Neural cell (in vitro differentiated cells): ENCODE measurements around the gene KLHL21. TPM values are rescaled to one million over a fixed set of nuclear protein-coding genes. Genes with fewer than 3 reads are reported as not detected.

Experiments
- H2AFZ ChIP-seq: fragments of 200-600, 300-800 bp; sonication (generic), shearing (Covaris generic); 2 replicates; pipeline ENCODE4 v1.6.0; 2014; ENCODE audit warnings: low read depth, mild to moderate bottlenecking, antibody characterized with exemption, low read length, moderate library complexity
- H3F3A ChIP-seq: fragments of 200-600 bp; shearing (Covaris generic); 2 replicates; pipeline ENCODE4 v1.6.1; 2016; ENCODE audit warnings: mild to moderate bottlenecking, moderate library complexity, mixed read lengths, antibody characterized with exemption, low read length; ENCODE audit not compliant: insufficient read depth, poor library complexity, severe bottlenecking
- H3K27ac ChIP-seq: fragments of 200-600, 300-800 bp; sonication (generic), shearing (Covaris generic); 2 replicates; pipeline ENCODE4 v1.5.1; 2014; ENCODE audit warnings: mild to moderate bottlenecking, low read length, moderate library complexity
- H3K27me3 ChIP-seq: fragments of 300-800, 200-600 bp; sonication (generic), shearing (Covaris generic); 2 replicates; pipeline ENCODE4 v1.6.0; 2014; ENCODE audit warnings: mild to moderate bottlenecking, low read depth, low read length, moderate library complexity; ENCODE audit not compliant: insufficient read depth
- H3K36me3 ChIP-seq: fragments of 300-800, 200-600 bp; sonication (generic), shearing (Covaris generic); 2 replicates; pipeline ENCODE4 v1.5.1; 2014; ENCODE audit warnings: mild to moderate bottlenecking, antibody characterized with exemption, low read length, moderate library complexity; ENCODE audit not compliant: insufficient read depth
- H3K4me2 ChIP-seq: fragments of 300-800, 200-600 bp; sonication (generic), shearing (Covaris generic); 2 replicates; pipeline ENCODE4 v1.6.0; 2014; ENCODE audit warnings: mild to moderate bottlenecking, low read length
- H3K4me3 ChIP-seq: fragments of 300-800, 200-600 bp; sonication (generic), shearing (Covaris generic); 2 replicates; pipeline ENCODE4 v1.5.1; 2014; ENCODE audit warnings: mild to moderate bottlenecking, low read length, moderate library complexity
- H3K79me2 ChIP-seq: fragments of 200-600 bp; shearing (Covaris generic); replicated peaks from 2 replicates; pipeline ENCODE4 v1.6.0; 2014; ENCODE audit warnings: mild to moderate bottlenecking, low read length, moderate library complexity; ENCODE audit not compliant: insufficient read depth
- H3K9ac ChIP-seq: fragments of 300-800, 200-600 bp; sonication (generic), shearing (Covaris generic); 2 replicates; pipeline ENCODE4 v1.6.1; 2016; ENCODE audit warnings: mild to moderate bottlenecking, low read length, mixed read lengths
- H3K9me2 ChIP-seq: fragments of 200-600 bp; shearing (Covaris generic); 2 replicates; pipeline ENCODE4 v1.6.1; 2016; ENCODE audit warnings: mild to moderate bottlenecking, low read length, mixed read lengths; ENCODE audit not compliant: insufficient read depth
- H3K9me3 ChIP-seq: fragments of 200-600, 300-800 bp; sonication (generic), shearing (Covaris generic); 2 replicates; pipeline ENCODE4 v1.6.1; 2016; ENCODE audit warnings: mild to moderate bottlenecking, mixed run types, low read length, moderate library complexity, mixed read lengths
- H4K20me1 ChIP-seq: fragments of 200-600 bp; shearing (Covaris generic); 2 replicates; pipeline ENCODE4 v1.6.1; 2016; ENCODE audit warnings: mild to moderate bottlenecking, mixed run types; ENCODE audit not compliant: insufficient read depth
- CTCF ChIP-seq: fragments of 450-650 bp; IDR thresholded peaks from 2 replicates; pipeline ENCODE4 v1.5.1; 2014; ENCODE audit warnings: antibody characterized with exemption, mild to moderate bottlenecking, moderate library complexity; ENCODE audit not compliant: poor library complexity, severe bottlenecking
- EP300 ChIP-seq: fragments of 450-650 bp; conservative IDR thresholded peaks from 2 replicates; pipeline ENCODE4 v1.6.1; 2014; ENCODE audit warnings: antibody characterized with exemption, mild to moderate bottlenecking, moderate library complexity; ENCODE audit not compliant: poor library complexity, severe bottlenecking
- EZH2 ChIP-seq: fragments of 200-600, 300-800 bp; shearing (Covaris generic), sonication (generic); IDR thresholded peaks from 2 replicates; pipeline ENCODE4 v1.6.1; 2014; ENCODE audit warnings: antibody characterized with exemption, low read length, borderline replicate concordance, mild to moderate bottlenecking; ENCODE audit not compliant: insufficient read depth, poor library complexity, severe bottlenecking
- MXI1 ChIP-seq: fragments of 450-650 bp; conservative IDR thresholded peaks from 2 replicates; pipeline ENCODE4 v1.6.1; 2014; ENCODE audit warnings: antibody characterized with exemption, mild to moderate bottlenecking; ENCODE audit not compliant: poor library complexity, severe bottlenecking
- POLR2AphosphoS5 ChIP-seq: IDR thresholded peaks from 2 replicates; pipeline ENCODE4 v1.6.1; 2012
- RAD21 ChIP-seq: fragments of 450-650 bp; conservative IDR thresholded peaks from 2 replicates; pipeline ENCODE4 v1.6.1; 2014; ENCODE audit warnings: antibody characterized with exemption, mild to moderate bottlenecking, moderate library complexity
- REST ChIP-seq: IDR thresholded peaks from 2 replicates; pipeline ENCODE4 v1.6.1; 2012; ENCODE audit warnings: borderline replicate concordance
- SMC3 ChIP-seq: fragments of 450-650 bp; conservative IDR thresholded peaks from 2 replicates; pipeline ENCODE4 v1.6.1; 2014; ENCODE audit warnings: antibody characterized with exemption, mild to moderate bottlenecking, moderate library complexity; ENCODE audit not compliant: poor library complexity
- TAF1 ChIP-seq: IDR thresholded peaks from 2 replicates; pipeline ENCODE4 v1.6.1; 2012; ENCODE audit warnings: low read depth
- polyA plus RNA-seq: library from polyadenylated mRNA; depleted of rRNA; stranded (reverse); fragments of >200 nt; gene quantifications from 2 replicates; pipeline ENCODE4 v1.2.3, GENCODE V29; 2014

The KLHL21 gene
- polyA plus RNA-seq, 1 donor from 2014 or later = 8.4 TPM

GRCh38 chr1:6582370-6582769 lies 20.3 kb downstream of the KLHL21 start:
- no peaks in the 10 kb centered on the region for H3K36me3 ChIP-seq
- no peaks in the 10 kb centered on the region for H3F3A ChIP-seq
- no peak overlapping the region for H3K4me2 ChIP-seq
- H3K27me3 ChIP-seq = no peaks in the 10 kb centered on the region
- no peaks in the 10 kb centered on the region for H3K9me2 ChIP-seq
- H3K79me2 ChIP-seq = peaks cover 17% of the 10 kb centered on the region
- no peak overlapping the region for H3K27ac ChIP-seq
- no peak overlapping the region for H2AFZ ChIP-seq
- TF ChIP-seq CTCF (no peak), EP300 (no peak), MXI1 (no peak), EZH2 (no peak), POLR2AphosphoS5 (no peak), SMC3 (no peak), TAF1 (no peak), REST (no peak)
- no peaks in the 10 kb centered on the region for H4K20me1 ChIP-seq
- no peaks in the 10 kb centered on the region for H3K9me3 ChIP-seq
- peak overlapping the region; percentile 97 for H3K4me3 ChIP-seq
- H3K9ac ChIP-seq = no peak overlapping the region

GRCh38 chr1:6581561-6582305 lies 20.9 kb downstream of the KLHL21 start:
- Histone ChIP-seq H3K9ac (no peak overlapping the region), H3K27me3 (no peaks in the 10 kb centered on the region), H3K36me3 (no peaks in the 10 kb centered on the region), H3K79me2 (peaks cover 17% of the 10 kb centered on the region), H3K4me3 (peak overlapping the region; percentile 97), H3K4me2 (peak overlapping the region; percentile 25), H3K9me2 (no peaks in the 10 kb centered on the region), H3K27ac (no peak overlapping the region), H4K20me1 (no peaks in the 10 kb centered on the region), H3K9me3 (no peaks in the 10 kb centered on the region), H3F3A (no peaks in the 10 kb centered on the region), H2AFZ (no peak overlapping the region)
- TF ChIP-seq POLR2AphosphoS5 (no peak), REST (no peak), SMC3 (no peak), EP300 (no peak), EZH2 (no peak), CTCF (no peak), TAF1 (no peak), MXI1 (no peak), RAD21 (no peak)
